ENCODE results near the gene RAP2B. TPM values are rescaled to one million over a fixed set of nuclear protein-coding genes. Genes with fewer than 3 reads are reported as not detected.

RAP2B gene
- total RNA-seq, 1 experiment from 2014 or later = 18.2 TPM

GRCh38 chr3:153172796-153173757 is 11.1 kb downstream of the RAP2B start:
- no peak overlapping the region for H2AK5ac ChIP-seq (ENCODE audit: insufficient read length, low read length)
- no peak overlapping the region for H3K4me2 ChIP-seq (ENCODE audit: insufficient read depth, insufficient read length, low read length)
- Mint-ChIP-seq H3K27ac (peak overlapping the region in 2 of 3 experiments; percentile 68 to 69; a peak in 4 of 7 replicates), H3K4me3 (no peak overlapping the region; a peak in 1 of 5 replicates), H3K27me3 (ENCODE audit: low read depth) (no peaks in the 10 kb centered on the region), H3K36me3 (ENCODE audit: insufficient read depth in 1 of 3, low read depth in 3 of 3) (peaks cover 6 to 8% (median 7%) of the 10 kb centered on the region in 3 experiments; a peak in 4 of 7 replicates), H3K9me3 (peaks cover 8 to 9% of the 10 kb centered on the region in 2 experiments; a peak in 4 of 5 replicates), H3K4me1 (peaks cover 14 to 18% of the 10 kb centered on the region in 2 experiments)
- H4K5ac ChIP-seq (ENCODE audit: insufficient read length, low read depth, low read length) = no peak overlapping the region
- H4K20me1 ChIP-seq (ENCODE audit: control insufficient read depth, insufficient read depth, insufficient read length) = no peaks in the 10 kb centered on the region
- no peak overlapping the region for H3K4ac ChIP-seq (ENCODE audit: low read depth, low read length)
- H2BK15ac ChIP-seq (ENCODE audit: low read depth, low read length) = no peak overlapping the region
- H3K14ac ChIP-seq (ENCODE audit: insufficient read depth, low read length) = no peak overlapping the region
- H2BK120ac ChIP-seq (ENCODE audit: low read depth, low read length, poor library complexity, severe bottlenecking) = no peak overlapping the region
- no peak overlapping the region for H2BK12ac ChIP-seq (ENCODE audit: insufficient read length, low read depth, low read length)
- H4K8ac ChIP-seq (replicated peaks; ENCODE audit: insufficient read length, low read depth, low read length) = no peak overlapping the region
- no peak overlapping the region for H3T11ph ChIP-seq (ENCODE audit: low read length)
- no peaks in the 10 kb centered on the region for H3K79me1 ChIP-seq (ENCODE audit: insufficient read depth, low read depth, low read length, poor library complexity, severe bottlenecking)
- H2AFZ ChIP-seq (ENCODE audit: low read length) = no peak overlapping the region
- no peaks in the 10 kb centered on the region for H3K23me2 ChIP-seq (ENCODE audit: insufficient read length, low read depth, low read length, poor library complexity, severe bottlenecking)
- no peak overlapping the region for H3K27ac ChIP-seq (ENCODE audit: insufficient read length, low read depth, low read length)
- no peaks in the 10 kb centered on the region for H3K4me1 ChIP-seq (ENCODE audit: insufficient read depth, low read length)
- H3K79me2 ChIP-seq (ENCODE audit: insufficient read depth, low read length) = no peaks in the 10 kb centered on the region
- no peak for TF ChIP-seq CTCF (conservative IDR thresholded peaks at IDR 0.05)
- no peak overlapping the region for H4K91ac ChIP-seq (ENCODE audit: insufficient read length, low read depth, low read length)
- no peak overlapping the region for H2BK5ac ChIP-seq (ENCODE audit: insufficient read length, low read length)
- no CpG with 5 or more reads among the region's 19 CpGs for WGBS (ENCODE audit: extremely low coverage, insufficient read length, low lambda C conversion rate)
- H3K23ac ChIP-seq (ENCODE audit: insufficient read length, low read depth, low read length) = no peak overlapping the region
- H3K9ac ChIP-seq (ENCODE audit: extremely low read depth, insufficient read length, low read length) = no peak overlapping the region
- H2BK20ac ChIP-seq (ENCODE audit: low read depth, low read length, poor library complexity, severe bottlenecking) = no peak overlapping the region
- H3K18ac ChIP-seq (ENCODE audit: insufficient read length, low read depth, low read length) = no peak overlapping the region
- no peaks in the 10 kb centered on the region for H3K9me3 ChIP-seq (ENCODE audit: control insufficient read depth, low read depth, low read length)
- DNase-seq = no peak
- no peaks in the 10 kb centered on the region for H3K27me3 ChIP-seq (ENCODE audit: insufficient read depth, low read length)
- no peak overlapping the region for H3K56ac ChIP-seq (ENCODE audit: insufficient read length, low read depth, low read length)

All from H9 (cell line).